ENCODE data around the gene KRTAP19-2.

KRTAP19-2 gene

GRCh38 chr21:30478004-30478403 is 9.2 kb downstream of the KRTAP19-2 start:
- no peak overlapping the region for H3K27ac ChIP-seq (ENCODE audit: low read depth, low read length)
- H3K9ac ChIP-seq (ENCODE audit: low read depth, low read length), result no peak overlapping the region
- no peaks in the 10 kb centered on the region for H3K4me1 ChIP-seq (ENCODE audit: control insufficient read depth, insufficient read depth, low read length)
- no peaks in the 10 kb centered on the region for H3K9me3 ChIP-seq (ENCODE audit: control insufficient read depth, insufficient read depth, low read length)
- H3K36me3 ChIP-seq (ENCODE audit: control insufficient read depth, insufficient read depth, low read length), result no peaks in the 10 kb centered on the region
- H3K4me3 ChIP-seq (ENCODE audit: low read depth, low read length), result no peak overlapping the region
- no peaks in the 10 kb centered on the region for H3K27me3 ChIP-seq (ENCODE audit: control insufficient read depth, insufficient read depth, low read length)

- no peaks in the 10 kb centered on the region for H3K9me3 ChIP-seq (ENCODE audit: control insufficient read depth, insufficient read depth, low read length)
These were observed 18.1 kb downstream of the KRTAP19-2 start for GRCh38 chr21:30468900-30469714.

GRCh38 chr21:30463713-30464112 is 23.5 kb downstream of the KRTAP19-2 start:
- no peaks in the 10 kb centered on the region for H3K9me3 ChIP-seq (ENCODE audit: control insufficient read depth, insufficient read depth, low read length)
- H3K9ac ChIP-seq (ENCODE audit: low read depth, low read length), result no peak overlapping the region
- no peak overlapping the region for H3K4me3 ChIP-seq (ENCODE audit: low read depth, low read length)
- no peaks in the 10 kb centered on the region for H3K27me3 ChIP-seq (ENCODE audit: control insufficient read depth, insufficient read depth, low read length)
- H3K27ac ChIP-seq (ENCODE audit: low read depth, low read length), result no peak overlapping the region
- H3K36me3 ChIP-seq (ENCODE audit: control insufficient read depth, insufficient read depth, low read length), result no peaks in the 10 kb centered on the region
- no peaks in the 10 kb centered on the region for H3K4me1 ChIP-seq (ENCODE audit: control insufficient read depth, insufficient read depth, low read length)

More at GRCh38 chr21:30468900-30469714, 18.1 kb downstream of the KRTAP19-2 start:
- Histone ChIP-seq H3K27me3 (ENCODE audit: control insufficient read depth, insufficient read depth, low read length) (no peaks in the 10 kb centered on the region), H3K4me1 (ENCODE audit: control insufficient read depth, insufficient read depth, low read length) (no peaks in the 10 kb centered on the region), H3K9ac (ENCODE audit: low read depth, low read length) (no peak overlapping the region), H3K27ac (ENCODE audit: low read depth, low read length) (no peak overlapping the region), H3K36me3 (ENCODE audit: control insufficient read depth, insufficient read depth, low read length) (no peaks in the 10 kb centered on the region), H3K4me3 (ENCODE audit: low read depth, low read length) (no peak overlapping the region)

GRCh38 chr21:30448514-30448913 is 38.7 kb downstream of the KRTAP19-2 start:
- H3K9ac ChIP-seq (ENCODE audit: low read depth, low read length), result no peak overlapping the region
- no peak overlapping the region for H3K4me3 ChIP-seq (ENCODE audit: low read depth, low read length)
- H3K9me3 ChIP-seq (ENCODE audit: control insufficient read depth, insufficient read depth, low read length), result no peaks in the 10 kb centered on the region
- no peaks in the 10 kb centered on the region for H3K36me3 ChIP-seq (ENCODE audit: control insufficient read depth, insufficient read depth, low read length)
- H3K27me3 ChIP-seq (ENCODE audit: control insufficient read depth, insufficient read depth, low read length), result no peaks in the 10 kb centered on the region
- no peak overlapping the region for H3K27ac ChIP-seq (ENCODE audit: low read depth, low read length)
- H3K4me1 ChIP-seq (ENCODE audit: control insufficient read depth, insufficient read depth, low read length), result peaks cover 7% of the 10 kb centered on the region

- Histone ChIP-seq H3K9ac (ENCODE audit: low read depth, low read length) (no peak overlapping the region), H3K4me1 (ENCODE audit: control insufficient read depth, insufficient read depth, low read length) (peaks cover 15% of the 10 kb centered on the region), H3K36me3 (ENCODE audit: control insufficient read depth, insufficient read depth, low read length) (no peaks in the 10 kb centered on the region), H3K27ac (ENCODE audit: low read depth, low read length) (no peak overlapping the region), H3K27me3 (ENCODE audit: control insufficient read depth, insufficient read depth, low read length) (no peaks in the 10 kb centered on the region), H3K4me3 (ENCODE audit: low read depth, low read length) (no peak overlapping the region), H3K9me3 (ENCODE audit: control insufficient read depth, insufficient read depth, low read length) (no peaks in the 10 kb centered on the region)
These were observed 40.2 kb downstream of the KRTAP19-2 start for GRCh38 chr21:30447056-30447455.

- Histone ChIP-seq H3K9ac (ENCODE audit: low read depth, low read length) (no peak overlapping the region), H3K9me3 (ENCODE audit: control insufficient read depth, insufficient read depth, low read length) (no peaks in the 10 kb centered on the region), H3K4me1 (ENCODE audit: control insufficient read depth, insufficient read depth, low read length) (peaks cover 15% of the 10 kb centered on the region), H3K27ac (ENCODE audit: low read depth, low read length) (peak overlapping the region; percentile 41), H3K4me3 (ENCODE audit: low read depth, low read length) (no peak overlapping the region), H3K27me3 (ENCODE audit: control insufficient read depth, insufficient read depth, low read length) (no peaks in the 10 kb centered on the region), H3K36me3 (ENCODE audit: control insufficient read depth, insufficient read depth, low read length) (no peaks in the 10 kb centered on the region)
These were observed 43.0 kb downstream of the KRTAP19-2 start for GRCh38 chr21:30444204-30444603.

GRCh38 chr21:30443226-30443625 is 44.0 kb downstream of the KRTAP19-2 start:
- H3K4me3 ChIP-seq (ENCODE audit: low read depth, low read length), result no peak overlapping the region; the same call in 1 of the 2 replicates
- H3K9me3 ChIP-seq (ENCODE audit: control insufficient read depth, insufficient read depth, low read length), result no peaks in the 10 kb centered on the region
- no peaks in the 10 kb centered on the region for H3K36me3 ChIP-seq (ENCODE audit: control insufficient read depth, insufficient read depth, low read length)
- H3K27ac ChIP-seq (ENCODE audit: low read depth, low read length), result no peak overlapping the region
- peaks cover 15% of the 10 kb centered on the region for H3K4me1 ChIP-seq (ENCODE audit: control insufficient read depth, insufficient read depth, low read length)
- no peaks in the 10 kb centered on the region for H3K27me3 ChIP-seq (ENCODE audit: control insufficient read depth, insufficient read depth, low read length)
- no peak overlapping the region for H3K9ac ChIP-seq (ENCODE audit: low read depth, low read length)

GRCh38 chr21:30439975-30440374 is 47.3 kb downstream of the KRTAP19-2 start, which contains the start of gene KRTAP15-1:
Gene KRTAP15-1, plus strand, starts transcription at chr21:30440275. Its CDS starts 53 bp downstream, at chr21:30440328.
- Histone ChIP-seq H3K27ac (ENCODE audit: low read depth, low read length) (no peak within 1 kb of the TSS), H3K9ac (ENCODE audit: low read depth, low read length) (no peak within 1 kb of the TSS), H3K9me3 (ENCODE audit: control insufficient read depth, insufficient read depth, low read length) (no peaks in the 10 kb centered on the region), H3K36me3 (ENCODE audit: control insufficient read depth, insufficient read depth, low read length) (no peaks in the 10 kb centered on the region), H3K4me1 (ENCODE audit: control insufficient read depth, insufficient read depth, low read length) (peaks cover 15% of the 10 kb centered on the region), H3K27me3 (ENCODE audit: control insufficient read depth, insufficient read depth, low read length) (no peaks in the 10 kb centered on the region), H3K4me3 (ENCODE audit: low read depth, low read length) (no peak within 1 kb of the TSS)
